ENCODE results near the gene SOX5.
"Not testable (repeated sequence)": the region's sequence is repeated elsewhere in the genome, so short reads cannot be mapped to it uniquely, and the experiment has no call there.

Gene SOX5

DNA sequence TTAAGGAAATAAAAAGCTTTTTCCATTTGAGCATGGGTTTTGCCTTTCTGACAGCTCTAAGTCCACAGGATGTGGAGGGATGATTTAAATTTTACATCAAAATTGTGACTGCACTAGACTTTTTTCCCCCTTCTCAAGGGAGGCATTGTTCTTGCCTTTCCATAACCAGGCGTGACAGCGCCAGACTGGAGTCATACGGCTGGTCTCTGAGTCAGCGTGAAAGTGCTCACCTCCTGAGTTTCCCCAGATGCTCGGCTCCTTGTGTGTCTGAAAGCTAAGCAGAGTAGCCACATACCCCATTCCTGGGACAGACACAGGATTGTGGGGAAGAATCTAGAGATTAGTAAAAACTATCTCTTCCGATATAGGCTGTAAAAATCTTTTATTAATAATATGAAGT lies 43.1 kb downstream of the SOX5 start:
- DNase-seq (ENCODE audit: low spot score) = no peak

DNA sequence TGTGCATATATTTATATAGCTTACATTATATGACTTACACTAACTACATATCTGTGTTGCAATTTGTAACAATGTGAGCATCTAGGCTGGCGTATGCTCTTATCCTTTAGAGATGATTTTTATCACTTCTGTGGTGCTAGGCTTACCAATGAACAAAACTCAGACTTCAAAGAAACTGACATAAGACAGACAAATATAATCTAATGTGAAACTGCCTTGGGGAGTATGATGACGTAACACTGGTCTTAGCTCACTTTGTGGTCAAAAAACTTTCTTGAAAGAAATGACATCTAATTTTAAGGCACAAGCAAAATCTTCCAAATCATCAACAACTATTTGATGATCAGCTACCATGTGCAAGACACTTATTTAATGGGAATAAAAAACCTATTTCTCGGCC lies 50.0 kb downstream of the SOX5 start:
- no peak for DNase-seq (ENCODE audit: low spot score)

DNA sequence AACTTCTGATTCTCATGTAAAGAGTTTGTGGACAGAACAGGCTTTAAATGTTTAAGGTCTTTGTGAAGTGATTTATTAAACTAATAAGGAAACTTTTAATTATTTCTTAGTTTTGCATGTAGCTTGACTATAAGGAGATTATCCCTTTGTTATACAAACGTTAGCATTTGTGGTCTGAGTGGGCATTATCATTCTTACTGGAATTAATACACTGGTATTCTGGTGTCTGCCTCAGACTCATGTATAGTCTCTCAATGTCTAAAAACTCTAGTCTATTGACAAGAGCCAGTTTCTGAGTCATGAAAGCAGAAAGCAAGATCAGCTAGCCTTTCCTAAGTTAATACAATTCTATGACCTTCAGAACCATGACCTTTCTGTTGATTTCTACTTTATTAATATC lies 51.3 kb downstream of the SOX5 start:
- no peak for DNase-seq (ENCODE audit: low spot score)

DNA sequence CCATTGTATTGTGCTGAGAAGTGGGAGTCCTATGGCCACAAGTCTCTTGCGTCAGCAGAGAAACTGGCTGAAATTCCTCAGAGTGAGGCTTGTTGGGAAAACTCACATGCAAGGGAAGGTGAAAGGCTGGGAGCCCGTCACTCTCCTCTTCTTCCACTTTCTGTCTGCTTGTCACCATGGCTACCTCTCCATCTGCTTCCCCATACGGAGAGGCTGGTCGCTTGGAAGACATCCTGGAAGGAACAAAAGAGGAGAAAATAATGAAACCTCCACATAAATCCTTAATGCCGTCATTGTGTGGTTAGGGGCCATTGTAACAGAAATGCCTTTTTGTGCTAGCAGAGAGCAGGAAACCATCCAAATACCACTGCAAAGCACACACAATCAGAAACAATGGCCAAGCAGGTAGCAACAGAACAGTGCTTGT lies 53.7 kb downstream of the SOX5 start:
- DNase-seq (ENCODE audit: low spot score) = no peak

DNA sequence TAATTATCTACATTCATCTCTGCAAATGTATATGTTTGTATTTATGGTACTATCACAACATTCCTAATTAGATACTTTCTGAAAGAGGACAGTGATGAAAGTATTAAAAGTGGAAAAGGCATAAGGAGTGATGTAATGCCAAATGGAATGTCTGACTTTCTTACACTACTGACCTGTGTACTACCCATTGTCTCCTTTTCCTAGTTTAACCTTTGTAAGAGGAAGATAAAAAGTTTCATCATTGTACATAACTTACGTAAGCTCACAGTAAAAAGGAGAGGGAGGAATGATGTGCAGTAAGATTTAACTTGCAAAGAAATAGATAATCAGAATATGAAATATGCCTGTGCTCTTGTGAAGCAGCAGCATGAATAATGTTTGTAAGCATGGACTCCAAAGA lies 55.9 kb downstream of the SOX5 start:
- no peak for DNase-seq (ENCODE audit: low spot score)

DNA sequence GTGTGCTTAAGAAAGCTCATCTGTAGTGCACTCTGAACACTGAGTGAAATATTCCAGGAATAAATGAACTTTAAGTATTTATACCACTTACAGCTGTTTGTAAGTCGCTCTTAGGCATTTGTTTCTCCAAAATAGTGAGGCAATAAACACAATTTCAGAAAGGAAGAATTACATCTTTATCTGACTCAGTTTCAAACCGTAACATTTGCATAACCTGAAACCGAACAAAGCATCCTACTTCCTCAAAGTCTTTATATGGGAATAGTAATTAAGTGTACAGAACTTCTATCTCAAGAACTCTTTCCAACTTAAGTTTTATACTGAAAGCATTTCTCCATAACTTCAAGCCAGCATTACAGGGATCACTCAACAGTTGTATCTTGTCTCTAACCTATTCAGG lies 58.4 kb downstream of the SOX5 start:
- no peak for DNase-seq (ENCODE audit: low spot score)

DNA sequence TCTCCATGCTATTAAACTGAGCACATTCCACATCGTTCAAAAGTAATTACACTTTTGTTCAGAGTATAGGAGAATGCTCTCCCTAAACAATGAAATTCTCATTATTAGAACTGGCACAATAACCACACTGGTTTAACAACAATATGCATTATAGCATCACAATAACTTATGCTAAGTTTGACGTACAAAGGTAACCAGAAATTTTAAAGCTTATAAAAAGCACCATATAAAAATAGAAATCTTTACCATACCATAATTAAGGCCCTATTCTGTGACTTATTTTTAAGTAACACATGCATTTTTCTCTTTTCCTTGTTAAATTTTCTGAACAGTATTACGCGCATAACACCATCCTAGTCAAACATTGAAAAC lies 60.4 kb downstream of the SOX5 start:
- DNase-seq (ENCODE audit: low spot score) = no peak

DNA sequence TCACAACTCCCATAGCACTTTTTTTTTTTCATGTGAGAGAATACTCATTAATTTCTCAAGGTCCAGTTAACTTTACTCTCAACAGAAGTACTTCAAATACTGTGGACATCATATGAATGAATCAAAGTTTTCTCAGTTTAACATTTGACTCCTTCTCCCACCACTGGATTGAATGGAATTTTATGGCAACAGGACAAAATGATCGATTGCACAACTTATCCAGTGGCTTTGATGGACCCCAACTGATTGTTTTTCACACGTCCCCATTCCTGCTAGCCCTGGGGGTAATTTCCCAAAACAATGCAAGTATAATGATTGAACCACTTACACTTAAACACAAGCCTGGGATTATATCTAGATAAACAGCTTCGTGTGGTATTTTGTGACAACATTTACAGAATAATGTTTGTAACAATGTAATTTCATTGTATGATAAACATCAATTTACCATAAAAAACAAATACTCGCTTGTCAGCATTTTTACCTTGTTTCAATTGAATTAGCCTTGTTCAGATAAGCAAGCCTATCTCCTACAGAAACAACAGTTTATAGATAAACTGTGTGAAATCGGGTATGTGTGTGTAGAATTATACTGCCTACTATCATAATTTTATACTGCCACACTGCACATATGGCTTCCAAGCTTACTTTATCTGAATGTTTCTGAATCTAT lies 60.9 kb downstream of the SOX5 start:
- DNase-seq (ENCODE audit: low spot score) = no peak

DNA sequence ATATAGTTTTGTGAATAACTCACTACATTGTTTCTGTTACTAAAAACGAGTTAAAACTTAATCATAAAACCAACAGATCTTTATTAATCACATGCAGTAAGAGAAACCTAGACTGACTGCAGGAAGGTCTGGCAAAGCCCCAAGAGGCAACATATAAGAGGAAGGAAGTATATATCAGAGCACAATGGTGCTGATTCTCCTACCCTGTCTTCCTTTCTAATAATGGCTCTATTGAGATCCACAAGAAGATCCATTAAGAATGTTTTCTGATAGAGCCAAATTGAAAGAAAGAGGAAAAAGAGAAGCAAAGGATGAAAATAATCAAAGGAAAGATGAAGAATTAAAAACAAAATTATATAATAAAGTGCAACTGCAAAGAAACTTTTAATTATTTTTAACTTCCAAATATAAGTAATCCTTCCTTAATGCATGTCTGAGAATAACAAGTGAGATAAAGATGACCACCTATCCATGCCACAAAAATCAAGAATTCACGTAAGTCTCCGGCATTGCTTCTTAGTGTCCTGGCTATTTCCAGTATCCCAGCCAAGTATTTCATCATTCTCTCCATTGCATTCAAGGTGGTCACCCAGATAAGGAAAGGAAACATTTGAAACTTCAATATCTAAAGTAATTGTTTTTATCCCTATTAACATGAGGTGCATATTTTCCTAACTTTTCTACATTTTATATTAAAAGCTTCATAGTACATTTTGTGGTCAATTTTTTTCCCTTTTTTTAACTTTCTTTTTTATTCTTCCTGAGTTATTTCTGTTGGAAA lies 62.2 kb downstream of the SOX5 start:
- DNase-seq (ENCODE audit: low spot score) = no peak

DNA sequence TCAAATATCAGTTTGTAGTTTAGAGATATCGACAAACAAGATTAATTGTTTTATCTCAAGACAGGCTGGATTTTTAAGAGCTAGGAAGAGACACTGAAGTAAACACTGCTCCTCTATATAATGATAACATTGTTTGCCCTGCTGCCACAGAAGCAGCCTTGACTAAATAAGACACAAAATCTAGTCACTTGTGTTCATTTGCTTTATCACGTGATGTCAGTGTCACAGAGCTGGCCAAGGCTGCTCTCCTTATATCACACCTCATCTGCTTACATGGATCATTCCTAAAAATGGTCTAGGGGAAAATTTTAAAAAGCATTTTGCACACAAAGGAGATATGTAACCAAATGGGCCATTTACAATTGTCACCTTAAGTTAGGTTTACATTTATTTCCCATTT lies 64.1 kb downstream of the SOX5 start:
- no peak for DNase-seq (ENCODE audit: low spot score)

DNA sequence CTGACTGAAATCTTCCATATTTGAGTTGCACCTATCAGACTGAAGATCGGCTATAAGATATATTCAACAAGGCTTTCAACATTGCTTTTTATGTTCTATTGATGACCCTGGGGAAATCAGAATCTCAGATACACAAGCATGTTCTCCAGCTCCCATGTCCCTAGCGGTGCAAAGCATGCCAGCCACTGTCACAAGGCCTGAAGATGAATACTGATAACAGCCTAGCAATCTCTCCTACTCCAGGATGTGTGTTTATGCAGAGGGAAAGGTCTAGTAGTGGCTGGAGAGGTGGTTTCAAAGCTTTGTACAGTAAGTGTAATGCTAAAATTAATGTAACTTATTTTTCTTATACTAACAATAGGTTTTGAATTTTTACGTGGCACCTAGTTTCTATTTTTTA lies 64.6 kb downstream of the SOX5 start:
- no peak for DNase-seq (ENCODE audit: low spot score)

DNA sequence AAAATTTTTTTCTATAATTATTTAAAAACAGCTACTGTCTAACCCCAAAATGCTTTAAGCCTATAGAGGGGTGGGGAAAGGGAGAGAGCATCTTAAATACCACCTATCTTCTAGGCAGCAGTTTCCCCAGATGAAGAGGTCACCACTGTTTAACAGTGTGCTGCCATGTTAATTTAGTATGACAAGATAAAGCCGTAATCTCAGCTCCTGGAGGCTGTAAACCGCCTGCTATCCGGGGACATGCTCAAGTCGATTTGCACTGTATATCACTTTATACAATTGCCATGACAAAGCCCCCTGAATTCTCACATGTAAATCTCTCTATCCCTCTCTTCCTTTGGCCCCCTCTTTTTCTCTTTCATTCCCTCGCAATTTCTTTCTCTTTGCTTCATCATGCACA lies 68.5 kb downstream of the SOX5 start:
- DNase-seq (ENCODE audit: low spot score) = no peak

DNA sequence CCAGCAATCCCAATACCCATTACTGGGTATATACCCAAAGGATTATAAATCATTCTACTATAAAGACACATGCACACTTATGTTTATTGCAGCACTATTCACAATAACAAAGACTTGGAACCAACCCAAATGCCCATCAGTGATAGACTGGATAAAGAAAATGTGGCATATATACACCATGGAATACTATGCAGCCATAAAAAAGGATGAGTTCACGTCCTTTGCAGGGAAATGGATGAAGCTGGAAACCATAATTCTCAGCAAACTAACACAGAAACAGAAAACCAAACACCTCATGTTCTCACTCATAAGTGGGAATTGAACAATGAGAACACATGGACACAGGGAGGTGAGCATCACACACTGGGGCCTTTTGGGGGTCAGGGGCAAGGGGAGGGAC lies 72.9 kb downstream of the SOX5 start:
- not testable (repeated sequence) for DNase-seq (ENCODE audit: low spot score)

DNA sequence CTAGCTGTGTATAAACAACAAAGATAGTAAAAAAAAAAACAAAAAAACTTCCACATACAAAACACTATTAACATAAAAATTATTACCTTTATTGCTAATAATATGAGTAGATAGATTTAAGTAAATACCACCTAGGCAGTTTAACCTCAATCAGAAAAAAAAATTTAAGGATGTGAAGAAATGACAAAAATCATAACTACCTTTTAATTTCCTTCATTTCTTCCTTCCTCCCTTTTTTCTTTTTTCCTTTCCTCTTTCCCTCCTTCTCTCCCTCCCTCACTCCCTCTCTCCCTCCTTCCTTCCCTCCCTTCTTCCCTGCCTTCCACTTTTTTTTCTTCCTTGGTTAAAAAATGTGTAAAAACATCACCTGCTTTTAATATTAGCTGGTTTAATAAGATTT lies 81.7 kb downstream of the SOX5 start:
- DNase-seq (ENCODE audit: low spot score) = no peak

DNA sequence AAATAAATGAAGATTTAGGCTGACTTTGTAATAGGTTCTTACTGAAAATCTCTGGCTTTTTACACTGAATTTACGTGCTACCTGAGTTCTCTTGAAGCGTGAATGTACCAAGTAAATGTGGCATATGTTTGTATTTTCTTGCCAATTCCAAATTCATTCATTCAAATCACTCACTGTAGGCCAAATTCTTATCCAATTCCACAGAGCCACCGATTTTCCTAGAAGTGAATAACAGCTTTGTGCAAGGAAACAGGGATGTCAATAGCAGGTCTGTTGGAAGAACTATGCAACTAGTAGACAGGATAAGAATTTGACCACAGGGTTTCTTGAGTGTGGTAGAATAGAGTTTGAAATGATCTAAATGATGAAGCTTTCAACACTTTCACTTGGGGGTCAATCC lies 86.8 kb downstream of the SOX5 start:
- no peak for DNase-seq (ENCODE audit: low spot score)

DNA sequence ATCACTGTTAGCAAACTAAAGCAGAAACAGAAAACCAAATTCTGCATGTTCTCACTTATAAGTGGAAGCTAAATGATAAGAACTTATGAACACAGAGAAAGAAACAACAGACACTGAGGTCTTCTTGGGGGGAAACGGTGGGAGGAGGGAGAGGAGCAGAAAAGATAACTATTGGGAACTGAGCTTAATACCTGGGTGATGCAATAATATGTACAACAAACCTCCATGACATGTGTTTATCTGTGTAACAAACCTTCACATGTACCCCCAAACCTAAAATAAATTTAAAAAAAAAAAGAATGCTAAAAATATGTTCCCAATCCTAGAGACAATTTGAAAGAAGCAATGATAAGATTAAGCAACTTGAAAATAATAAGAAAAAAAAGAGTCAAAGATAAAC lies 89.5 kb downstream of the SOX5 start:
- DNase-seq (ENCODE audit: low spot score) = no peak

DNA sequence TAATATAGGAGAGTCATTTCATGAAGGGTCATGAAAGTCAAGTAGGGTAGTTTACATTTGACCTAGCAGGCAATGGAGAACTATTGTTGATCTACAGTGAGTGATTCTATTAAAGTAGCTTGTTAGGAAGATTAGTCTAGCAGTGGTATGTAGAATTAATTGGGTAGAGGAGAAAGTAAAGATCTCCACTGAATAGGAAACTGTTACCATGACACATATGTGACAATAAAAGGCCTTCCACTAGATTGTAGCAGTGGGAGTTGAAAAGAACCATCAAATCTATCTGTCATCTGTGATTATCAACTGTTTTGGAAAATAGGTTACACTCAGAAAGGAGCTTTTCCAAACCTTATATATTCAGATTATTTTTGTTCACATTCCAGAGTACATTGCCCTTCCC lies 92.3 kb downstream of the SOX5 start:
- DNase-seq (ENCODE audit: low spot score) = no peak

DNA sequence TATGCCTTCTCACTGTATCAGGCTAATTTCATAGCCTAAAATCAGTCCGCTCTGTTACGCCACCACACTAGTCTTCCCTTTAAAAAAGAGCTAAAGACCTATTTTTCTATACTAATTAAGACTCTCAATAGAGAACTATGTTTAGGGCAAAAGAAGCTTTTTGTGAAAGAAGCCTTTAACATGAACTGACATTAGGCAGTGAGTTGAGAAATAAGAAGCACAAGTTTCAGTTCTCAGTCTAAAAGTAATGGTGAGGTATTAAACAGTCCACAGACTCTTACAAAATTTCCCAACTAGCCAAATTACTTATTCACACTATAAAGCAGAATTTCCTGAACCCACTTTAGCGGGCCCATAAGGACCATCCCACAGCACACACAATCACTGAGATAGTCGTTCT lies 93.7 kb downstream of the SOX5 start:
- DNase-seq (ENCODE audit: low spot score) = no peak

DNA sequence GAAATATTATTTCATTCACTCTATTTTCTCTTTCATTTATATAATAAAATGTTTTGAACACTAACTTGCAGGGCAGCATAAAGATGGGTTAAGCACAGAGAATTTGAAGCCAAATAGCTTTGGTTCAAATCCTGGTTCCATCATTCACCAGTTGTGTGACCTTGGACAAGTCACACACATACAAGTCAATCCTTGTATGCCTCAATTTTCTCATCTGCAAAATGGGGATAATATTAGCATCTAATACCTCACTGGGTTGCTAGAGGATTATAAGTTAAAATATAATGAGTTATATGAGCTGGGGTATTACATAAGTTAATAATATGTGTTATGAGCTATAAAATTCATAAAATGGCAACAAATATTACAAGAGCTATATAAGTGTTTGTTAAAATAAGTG lies 94.9 kb downstream of the SOX5 start:
- DNase-seq (ENCODE audit: low spot score) = no peak

DNA sequence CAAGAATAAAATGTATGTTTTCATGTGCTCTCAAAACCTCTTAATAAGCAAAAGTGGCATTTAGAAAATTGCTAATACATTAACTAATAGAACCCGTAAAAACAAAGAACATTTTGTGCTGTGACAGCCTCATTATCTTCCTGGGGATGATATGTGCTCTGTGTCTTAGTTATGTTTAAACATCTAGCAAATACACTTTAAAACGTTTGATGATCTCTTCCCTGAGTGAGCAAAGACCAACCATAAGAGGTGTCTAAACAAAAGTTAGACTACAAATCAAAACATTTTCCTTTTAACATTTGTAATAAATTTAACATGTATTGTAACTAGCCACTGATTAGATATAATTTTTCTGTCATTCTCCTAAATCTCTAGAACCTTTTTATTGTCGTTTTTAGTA lies 95.8 kb downstream of the SOX5 start:
- DNase-seq (ENCODE audit: low spot score) = no peak

DNA sequence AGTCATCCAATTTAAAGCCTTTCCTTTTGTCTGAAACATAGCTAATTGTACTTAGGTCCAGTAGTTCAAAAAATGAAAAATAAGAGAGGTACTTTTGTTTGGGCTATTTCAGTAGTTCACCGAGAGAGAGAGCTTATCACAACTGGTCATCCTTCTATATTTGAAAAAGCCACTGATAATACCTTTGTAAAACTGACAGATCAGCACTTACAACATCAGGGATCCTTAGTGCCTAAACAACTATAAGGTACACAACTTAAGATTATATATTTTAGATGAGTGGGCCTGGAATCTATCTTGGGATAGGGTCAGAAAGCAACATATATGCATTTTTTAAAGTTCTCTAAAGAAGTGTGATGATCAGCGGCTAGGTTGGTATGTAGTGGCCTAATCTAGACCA lies 97.9 kb downstream of the SOX5 start:
- no peak for DNase-seq (ENCODE audit: low spot score)

DNA sequence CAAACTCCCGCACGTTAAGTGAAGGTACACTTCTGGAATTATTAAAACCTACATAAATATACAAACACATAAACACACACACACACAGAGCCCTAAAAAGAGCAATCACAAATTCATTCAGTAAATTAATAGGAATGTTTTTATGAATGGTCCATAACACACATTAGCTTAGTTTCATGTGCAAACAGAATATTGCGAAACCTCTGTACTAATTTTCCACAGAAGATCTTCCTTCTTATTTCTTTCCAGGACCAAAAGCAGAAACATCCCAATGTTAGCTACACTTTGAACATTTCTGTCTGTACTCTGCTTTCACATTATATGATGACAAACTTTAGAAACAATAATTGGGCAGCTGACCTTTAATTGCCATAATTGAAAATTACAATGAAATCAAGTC lies 101.6 kb downstream of the SOX5 start:
- DNase-seq (ENCODE audit: low spot score) = no peak

DNA sequence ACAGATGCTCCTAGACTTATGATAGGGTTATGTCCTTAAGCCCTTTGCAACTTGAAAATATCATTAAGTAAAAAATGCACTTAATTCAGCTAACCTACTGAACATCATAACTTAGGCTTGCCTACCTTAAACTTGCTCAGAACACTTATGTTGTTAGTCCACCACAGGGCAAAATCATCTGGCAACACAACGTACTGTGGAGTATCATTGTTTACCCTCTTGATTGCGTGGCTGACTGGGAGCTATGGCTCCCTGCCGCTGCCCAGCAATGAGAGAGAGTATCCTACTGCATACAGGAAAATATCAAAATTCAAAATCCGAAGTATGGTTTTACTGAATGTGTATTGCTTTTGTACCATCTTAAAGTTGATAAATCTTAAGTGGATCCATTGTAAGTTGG lies 105.5 kb downstream of the SOX5 start:
- DNase-seq (ENCODE audit: low spot score) = no peak

DNA sequence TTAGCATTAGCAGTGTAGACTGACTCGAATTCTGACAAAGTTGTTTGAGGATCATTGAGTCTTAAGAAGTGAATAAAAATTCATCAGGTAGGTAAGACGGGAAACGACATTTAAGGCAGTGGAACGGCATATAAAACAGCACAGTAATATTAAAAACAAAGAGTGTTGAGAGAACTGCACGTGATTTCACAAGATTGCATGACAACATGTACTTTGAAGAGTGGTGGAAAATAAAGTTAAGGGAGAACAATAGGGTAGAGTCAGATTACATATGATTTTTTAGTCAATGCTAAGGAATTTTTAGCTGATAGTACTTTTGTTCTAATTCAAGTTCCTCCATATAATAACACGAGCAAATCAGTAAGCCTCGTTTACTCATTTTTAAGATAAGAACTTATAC lies 115.4 kb downstream of the SOX5 start:
- DNase-seq (ENCODE audit: low spot score) = no peak

All from AG20443 (cell line).